ENCODE results near the gene FAM216B.

DNA sequence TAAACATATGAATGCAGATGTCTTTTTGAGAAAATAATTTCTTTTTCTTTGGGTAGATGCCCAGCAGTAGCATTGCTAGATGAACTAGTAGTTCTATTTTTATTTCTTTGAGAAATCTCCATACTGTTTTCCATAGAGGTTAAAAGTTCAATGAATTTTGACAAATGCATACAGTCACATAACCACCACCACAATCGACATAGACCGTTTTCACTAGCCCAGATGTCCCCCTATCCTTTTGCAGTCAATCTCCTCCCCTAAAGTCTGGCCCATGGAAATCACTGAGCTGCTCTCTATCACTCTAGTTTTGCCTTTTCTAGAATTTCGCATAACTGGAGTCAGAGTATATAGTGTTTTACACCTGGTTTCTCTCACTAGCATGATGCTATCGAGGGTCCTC lies 10.8 kb downstream of the FAM216B start:
- TF ChIP-seq, protein P1, sequence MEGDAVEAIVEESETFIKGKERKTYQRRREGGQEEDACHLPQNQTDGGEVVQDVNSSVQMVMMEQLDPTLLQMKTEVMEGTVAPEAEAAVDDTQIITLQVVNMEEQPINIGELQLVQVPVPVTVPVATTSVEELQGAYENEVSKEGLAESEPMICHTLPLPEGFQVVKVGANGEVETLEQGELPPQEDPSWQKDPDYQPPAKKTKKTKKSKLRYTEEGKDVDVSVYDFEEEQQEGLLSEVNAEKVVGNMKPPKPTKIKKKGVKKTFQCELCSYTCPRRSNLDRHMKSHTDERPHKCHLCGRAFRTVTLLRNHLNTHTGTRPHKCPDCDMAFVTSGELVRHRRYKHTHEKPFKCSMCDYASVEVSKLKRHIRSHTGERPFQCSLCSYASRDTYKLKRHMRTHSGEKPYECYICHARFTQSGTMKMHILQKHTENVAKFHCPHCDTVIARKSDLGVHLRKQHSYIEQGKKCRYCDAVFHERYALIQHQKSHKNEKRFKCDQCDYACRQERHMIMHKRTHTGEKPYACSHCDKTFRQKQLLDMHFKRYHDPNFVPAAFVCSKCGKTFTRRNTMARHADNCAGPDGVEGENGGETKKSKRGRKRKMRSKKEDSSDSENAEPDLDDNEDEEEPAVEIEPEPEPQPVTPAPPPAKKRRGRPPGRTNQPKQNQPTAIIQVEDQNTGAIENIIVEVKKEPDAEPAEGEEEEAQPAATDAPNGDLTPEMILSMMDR (conservative IDR thresholded peaks at IDR 0.05), result no peak
- TF ChIP-seq ZFX (IDR thresholded peaks at IDR 0.05), result no peak
